Panc1 (cell line): Measurements from ENCODE around the gene KDR. TPM values are rescaled to one million over a fixed set of nuclear protein-coding genes. Genes with fewer than 3 reads are reported as not detected.

Experiments
- ATAC-seq: fragments of 200-7000 bp; cut with Tn5 transposase; 2 replicates; pipeline ENCODE4 v1.9.1; 2020; ENCODE audit warnings: mild to moderate bottlenecking, moderate library complexity
- BruUV-seq: library from RNA; stranded (reverse); fragments of 400-500 nt; replicated peaks from 2 replicates; lab custom pipeline; 2021; lab: Mats Ljungman, UMichigan
- CTCF ChIA-PET: fragments of 300-600 bp; sonication (Branson Sonifier 250); formaldehyde crosslinking; loops from one replicate; lab custom pipeline; 2022; ENCODE audit warnings: antibody characterized with exemption; lab: Charles Lee
- POLR2A ChIA-PET: fragments of 300-600 bp; sonication (Branson Sonifier 250); formaldehyde crosslinking; loops from one replicate; lab custom pipeline; 2022; ENCODE audit warnings: antibody characterized with exemption; lab: Charles Lee
- DNase-seq: peaks from one replicate; pipeline ENCODE4 v3.0.0-alpha.2; 2010; ENCODE audit warnings: low read depth, low spot score
- H3K27ac ChIP-seq: 2 replicates; pipeline ENCODE4 v1.5.1; 2011; ENCODE audit warnings: mild to moderate bottlenecking, low read length, inconsistent platforms
- H3K27me3 ChIP-seq: fragments of 200-500 bp; sonication (Bioruptor generic); 2 replicates; pipeline ENCODE4 v1.6.0; 2014; ENCODE audit warnings: low read length, inconsistent platforms; ENCODE audit not compliant: control insufficient read depth, insufficient read depth
- H3K36me3 ChIP-seq: fragments of 200-500 bp; sonication (Bioruptor generic); 2 replicates; pipeline ENCODE4 v1.5.1; 2014; ENCODE audit warnings: inconsistent platforms, mild to moderate bottlenecking, low read length, moderate library complexity; ENCODE audit not compliant: control insufficient read depth, insufficient read depth
- H3K4me1 ChIP-seq: 2 replicates; pipeline ENCODE4 v1.5.1; 2011; ENCODE audit warnings: inconsistent platforms, mild to moderate bottlenecking, low read length, moderate library complexity; ENCODE audit not compliant: control insufficient read depth, insufficient read depth
- H3K4me3 ChIP-seq, 2 experiments: 2 replicates each; pipeline ENCODE4 v1.5.1; 2011 to 2012; ENCODE audit warnings: low read depth in 2 of 2, low read length in 2 of 2, mild to moderate bottlenecking in 2 of 2, inconsistent platforms in 1 of 2, moderate library complexity in 1 of 2
- H3K9me3 ChIP-seq: fragments of 200-500 bp; sonication (Bioruptor generic); 2 replicates; pipeline ENCODE4 v1.5.1; 2014; ENCODE audit warnings: low read depth, mild to moderate bottlenecking, inconsistent platforms, low read length, moderate library complexity; ENCODE audit not compliant: control insufficient read depth, insufficient read depth
- POLR2AphosphoS5 ChIP-seq: IDR thresholded peaks from 2 replicates; pipeline ENCODE4 v1.6.1; 2012; ENCODE audit warnings: mild to moderate bottlenecking, low read depth, low read length, moderate library complexity
- REST ChIP-seq, 2 experiments: IDR thresholded peaks; 2 replicates each; pipeline ENCODE4 v1.6.1; 2011 to 2012; ENCODE audit warnings: low read depth in 2 of 2, control low read depth in 1 of 2, low read length in 1 of 2, mild to moderate bottlenecking in 1 of 2, moderate library complexity in 1 of 2; ENCODE audit not compliant: insufficient read depth in 1 of 2
- SIN3A ChIP-seq: IDR thresholded peaks from 2 replicates; pipeline ENCODE4 v1.6.1; 2012; ENCODE audit warnings: low read depth, mild to moderate bottlenecking, low read length, moderate library complexity, borderline replicate concordance; ENCODE audit not compliant: insufficient read depth
- TCF7L2 ChIP-seq: IDR thresholded peaks from 2 replicates; pipeline ENCODE4 v1.6.1; 2011; ENCODE audit warnings: mild to moderate bottlenecking, low read depth, low read length, inconsistent platforms
- in situ Hi-C: cut with HindIII; loops from 2 replicates; pipeline ENCODE4 v1.10.0; 2016; ENCODE audit warnings: low sequenced_read_pairs, low pct_unique_long_range_greater_than_20kb
- intact Hi-C: fragments of 100-400 bp; cut with micrococcal nuclease; formaldehyde crosslinking; loops from one replicate; pipeline ENCODE4 v1.10.0; 2022; ENCODE audit not compliant: unreplicated experiment
- total RNA-seq: library from RNA; stranded (reverse); gene quantifications from one replicate; pipeline ENCODE4 v1.2.1, GENCODE V29; 2021; ENCODE audit not compliant: unreplicated experiment
- TF ChIP-seq, protein P1 (sequence below): fragments of 450-650 bp; IDR thresholded peaks from 2 replicates; pipeline ENCODE4 v1.5.1; 2017; ENCODE audit warnings: mild to moderate bottlenecking

KDR gene
- total RNA-seq, 1 experiment from 2014 or later = 0.18 TPM

- no peaks in the 10 kb centered on the region for H3K27me3 ChIP-seq
- POLR2A ChIA-PET = no interaction called here
- H3K4me1 ChIP-seq = no peaks in the 10 kb centered on the region
- no peak for ATAC-seq
- no peaks in the 10 kb centered on the region for H3K36me3 ChIP-seq
- TF ChIP-seq POLR2AphosphoS5 (no peak), SIN3A (no peak), TCF7L2 (no peak), REST (IDR thresholded peaks at IDR 0.05; ENCODE audit: insufficient read depth in 1 of 2, low read depth in 2 of 2, low read length in 1 of 2) (no peak)
- TF ChIP-seq, protein P1, sequence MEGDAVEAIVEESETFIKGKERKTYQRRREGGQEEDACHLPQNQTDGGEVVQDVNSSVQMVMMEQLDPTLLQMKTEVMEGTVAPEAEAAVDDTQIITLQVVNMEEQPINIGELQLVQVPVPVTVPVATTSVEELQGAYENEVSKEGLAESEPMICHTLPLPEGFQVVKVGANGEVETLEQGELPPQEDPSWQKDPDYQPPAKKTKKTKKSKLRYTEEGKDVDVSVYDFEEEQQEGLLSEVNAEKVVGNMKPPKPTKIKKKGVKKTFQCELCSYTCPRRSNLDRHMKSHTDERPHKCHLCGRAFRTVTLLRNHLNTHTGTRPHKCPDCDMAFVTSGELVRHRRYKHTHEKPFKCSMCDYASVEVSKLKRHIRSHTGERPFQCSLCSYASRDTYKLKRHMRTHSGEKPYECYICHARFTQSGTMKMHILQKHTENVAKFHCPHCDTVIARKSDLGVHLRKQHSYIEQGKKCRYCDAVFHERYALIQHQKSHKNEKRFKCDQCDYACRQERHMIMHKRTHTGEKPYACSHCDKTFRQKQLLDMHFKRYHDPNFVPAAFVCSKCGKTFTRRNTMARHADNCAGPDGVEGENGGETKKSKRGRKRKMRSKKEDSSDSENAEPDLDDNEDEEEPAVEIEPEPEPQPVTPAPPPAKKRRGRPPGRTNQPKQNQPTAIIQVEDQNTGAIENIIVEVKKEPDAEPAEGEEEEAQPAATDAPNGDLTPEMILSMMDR = no peak
- no peak overlapping the region for H3K4me3 ChIP-seq
- CTCF ChIA-PET = no interaction called here
- DNase-seq = no peak
- intact Hi-C loops (no loop called here), in situ Hi-C loops (no loop called here)
- H3K27ac ChIP-seq = no peak overlapping the region
- H3K9me3 ChIP-seq = no peaks in the 10 kb centered on the region
- no TSS peak for BruUV-seq
These were observed 18.3 kb downstream of the KDR start for GRCh38 chr4:55107054-55107453.

- H3K4me1 ChIP-seq = no peaks in the 10 kb centered on the region
- CTCF ChIA-PET = no interaction called here
- H3K27me3 ChIP-seq = no peaks in the 10 kb centered on the region
- ATAC-seq (no peak), DNase-seq (no peak)
- intact Hi-C loops = no loop called here
- POLR2A ChIA-PET = no interaction called here
- H3K4me3 ChIP-seq = no peak overlapping the region
- no peaks in the 10 kb centered on the region for H3K9me3 ChIP-seq
- no TSS peak for BruUV-seq
- in situ Hi-C loops = no loop called here
- TF ChIP-seq, protein P1 = no peak
- TF ChIP-seq REST (IDR thresholded peaks at IDR 0.05; ENCODE audit: insufficient read depth in 1 of 2, low read depth in 2 of 2, low read length in 1 of 2) (no peak), SIN3A (no peak), POLR2AphosphoS5 (no peak), TCF7L2 (no peak)
- no peak overlapping the region for H3K27ac ChIP-seq
- H3K36me3 ChIP-seq = no peaks in the 10 kb centered on the region
These were observed 22.2 kb downstream of the KDR start for GRCh38 chr4:55103224-55103623.
